ENCODE measurements around the gene SLC16A6. TPM values are rescaled to one million over a fixed set of nuclear protein-coding genes. Genes with fewer than 3 reads are reported as not detected.
"Not testable (repeated sequence)": the region's sequence is repeated elsewhere in the genome, so short reads cannot be mapped to it uniquely, and the experiment has no call there.

Gene SLC16A6
- total RNA-seq, 1 donor from 2014 or later = 7.5 TPM

- intact Hi-C loops (cut with DNase I) = no loop called here
- no peak for TF ChIP-seq CTCF (IDR thresholded peaks at IDR 0.05)
- Histone ChIP-seq H3K27ac (no peak overlapping the region), H3K4me1 (no peaks in the 10 kb centered on the region), H3K9me3 (no peaks in the 10 kb centered on the region), H3K27me3 (no peaks in the 10 kb centered on the region), H3K4me3 (no peak overlapping the region), H3K36me3 (no peaks in the 10 kb centered on the region)
- DNase-seq = no peak
- ATAC-seq = no peak
Observed at GRCh38 chr17:68221786-68222185, 69.1 kb downstream of the SLC16A6 start.

- ATAC-seq; H3K4me1 ChIP-seq; intact Hi-C loops (cut with DNase I); H3K27me3 ChIP-seq; DNase-seq; H3K4me3 ChIP-seq; H3K27ac ChIP-seq; H3K9me3 ChIP-seq; H3K36me3 ChIP-seq: not testable (repeated sequence)
Observed at GRCh38 chr17:68220786-68221185, 70.1 kb downstream of the SLC16A6 start.

- H3K36me3 ChIP-seq; H3K27me3 ChIP-seq; H3K4me1 ChIP-seq; intact Hi-C loops (cut with DNase I); H3K9me3 ChIP-seq; H3K4me3 ChIP-seq; ATAC-seq; DNase-seq; H3K27ac ChIP-seq: not testable (repeated sequence)
Observed at GRCh38 chr17:68220186-68220585, 70.7 kb downstream of the SLC16A6 start.

- H3K27ac ChIP-seq; intact Hi-C loops (cut with DNase I); H3K4me3 ChIP-seq; DNase-seq; H3K9me3 ChIP-seq; H3K27me3 ChIP-seq; H3K36me3 ChIP-seq; H3K4me1 ChIP-seq; ATAC-seq: not testable (repeated sequence)
Observed at GRCh38 chr17:68219429-68219828, 71.5 kb downstream of the SLC16A6 start.

Other genes starting within 250 kb of the SLC16A6 start
- gene AMZ2, start 43.1 kb downstream of the SLC16A6 start, total RNA-seq = 50.5 TPM
- 4.8 TPM for gene ARSG, start 368 bp upstream of the SLC16A6 start, total RNA-seq
- gene WIPI1, start 166.4 kb upstream of the SLC16A6 start, total RNA-seq = 38.1 TPM
- 389 TPM for gene PRKAR1A, start 221.3 kb upstream of the SLC16A6 start, total RNA-seq